NCI-H1092 treated with DMSO at 0.1 percent for 48 hours (cell line): ENCODE measurements around the gene TIMM10.
"Not testable (repeated sequence)": the region's sequence is repeated elsewhere in the genome, so short reads cannot be mapped to it uniquely, and the experiment has no call there.

Experiments
- DNase-seq: peaks from one replicate; lab custom pipeline; 2025; lab: John Stamatoyannopoulos, UW

The TIMM10 gene

DNA sequence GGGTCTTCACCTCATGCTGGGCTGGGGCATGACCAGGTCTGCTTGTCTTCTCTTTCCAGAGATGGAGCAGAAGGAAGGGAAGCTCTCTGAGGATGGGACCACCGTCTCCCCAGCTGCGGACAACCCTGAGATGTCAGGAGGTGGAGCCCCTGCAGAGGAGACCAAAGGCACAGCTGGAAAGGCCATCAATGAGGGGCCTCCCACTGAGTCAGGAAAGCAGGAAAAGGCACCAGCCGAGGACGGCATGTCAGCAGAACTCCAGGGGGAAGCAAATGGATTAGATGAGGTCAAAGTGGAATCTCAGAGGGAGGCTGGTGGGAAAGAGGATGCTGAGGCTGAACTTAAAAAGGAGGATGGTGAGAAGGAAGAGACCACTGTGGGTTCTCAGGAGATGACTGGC lies 12.0 kb upstream of the TIMM10 start:
- DNase-seq = no peak

DNA sequence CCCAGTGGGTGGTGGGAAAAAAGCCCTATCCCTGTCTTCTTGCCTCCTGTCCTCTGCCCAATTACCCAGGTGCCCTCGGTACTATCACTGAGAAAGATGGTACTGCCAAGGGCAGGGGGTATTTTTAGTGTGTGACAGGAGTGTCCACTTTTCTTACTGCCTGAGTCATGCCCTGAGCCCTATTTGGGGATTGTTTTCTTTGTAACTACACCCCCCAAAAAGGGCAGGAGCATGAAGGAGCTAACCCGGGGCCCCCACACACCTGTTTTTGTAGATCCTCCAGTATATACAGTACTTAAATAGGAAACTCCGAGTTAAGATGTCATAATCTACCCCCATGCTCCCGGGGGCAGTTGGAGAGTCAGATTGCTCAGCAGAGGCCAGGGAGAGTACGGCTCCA lies 10.6 kb upstream of the TIMM10 start:
- no peak for DNase-seq

DNA sequence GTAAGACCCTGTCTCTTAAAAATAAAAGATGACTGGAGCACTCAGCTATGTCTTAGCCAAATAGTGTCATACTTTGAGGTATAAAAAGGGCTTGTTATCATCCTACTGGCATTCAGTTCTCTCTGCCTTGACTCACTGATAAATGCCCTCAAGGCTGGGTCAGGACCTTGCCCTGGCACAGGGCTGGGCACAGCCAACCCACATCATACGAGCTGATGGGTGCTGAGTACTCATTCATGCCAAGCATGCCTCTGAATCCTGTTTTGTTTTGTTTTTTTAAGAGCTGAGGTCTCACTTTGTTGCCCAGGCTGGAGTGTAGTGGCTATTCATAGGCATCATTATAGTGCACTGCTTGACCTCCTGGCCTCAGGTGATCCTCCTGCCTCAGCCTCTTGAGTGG lies 8.8 kb upstream of the TIMM10 start:
- no peak for DNase-seq

DNA sequence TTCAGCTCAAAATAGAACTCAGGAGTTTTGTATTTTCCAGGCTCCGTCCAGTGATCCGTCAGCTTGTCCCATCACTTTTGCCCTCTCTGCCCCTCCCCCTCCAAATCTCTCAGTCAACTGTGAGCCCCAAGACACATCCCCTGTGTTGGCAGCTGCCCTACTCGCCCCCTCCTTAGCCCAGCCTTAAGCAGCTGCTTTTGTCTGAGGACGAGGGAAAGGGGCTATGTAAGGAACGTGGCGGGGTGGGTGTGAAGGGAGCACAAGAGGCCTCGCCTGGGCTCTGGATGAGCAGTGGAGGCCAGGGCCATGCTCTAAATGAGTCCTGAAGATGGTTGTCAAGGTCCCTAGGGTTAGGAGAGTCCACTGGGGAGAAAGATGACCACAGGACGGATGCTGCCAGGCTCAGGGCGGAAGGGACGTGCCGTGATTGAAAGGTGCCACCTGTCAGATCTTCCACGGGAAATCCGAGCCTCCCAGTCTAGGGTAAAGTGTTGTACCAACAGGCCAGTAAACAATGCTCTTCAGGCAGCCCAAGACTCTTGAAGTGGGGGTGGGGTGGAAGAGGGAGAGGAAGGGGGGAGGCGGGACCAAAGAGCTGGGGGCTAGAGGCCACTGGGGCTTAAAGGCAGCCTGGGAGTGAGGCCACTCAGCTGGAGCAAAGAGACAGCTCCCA lies 6.5 kb upstream of the TIMM10 start, which contains the start of gene SMTNL1:
Gene SMTNL1, plus strand, starts transcription at position 649 of the 673 bp plus-strand sequence. CDS start 5,048 bp downstream, outside the sequence.
- DNase-seq = no peak

DNA sequence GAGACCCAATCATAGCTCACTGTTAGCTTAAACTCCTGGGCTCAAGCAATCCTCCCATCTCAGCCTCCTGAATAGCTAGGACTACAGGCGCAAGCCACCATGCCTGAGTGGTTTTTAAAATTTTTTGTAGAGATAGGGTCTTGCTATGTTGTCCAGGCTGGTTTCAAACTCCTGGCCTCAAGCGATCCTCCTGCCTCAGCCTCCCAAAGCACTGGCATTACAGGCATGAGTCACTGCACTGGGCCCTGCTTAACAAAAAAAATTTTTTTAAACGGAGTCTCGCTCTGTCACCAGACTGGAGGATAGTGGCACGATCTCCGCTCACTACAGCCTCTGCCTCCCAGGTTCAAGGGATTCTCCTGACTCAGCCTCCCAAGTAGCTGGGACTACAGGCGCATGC lies 3.9 kb upstream of the TIMM10 start:
- DNase-seq = not testable (repeated sequence)

DNA sequence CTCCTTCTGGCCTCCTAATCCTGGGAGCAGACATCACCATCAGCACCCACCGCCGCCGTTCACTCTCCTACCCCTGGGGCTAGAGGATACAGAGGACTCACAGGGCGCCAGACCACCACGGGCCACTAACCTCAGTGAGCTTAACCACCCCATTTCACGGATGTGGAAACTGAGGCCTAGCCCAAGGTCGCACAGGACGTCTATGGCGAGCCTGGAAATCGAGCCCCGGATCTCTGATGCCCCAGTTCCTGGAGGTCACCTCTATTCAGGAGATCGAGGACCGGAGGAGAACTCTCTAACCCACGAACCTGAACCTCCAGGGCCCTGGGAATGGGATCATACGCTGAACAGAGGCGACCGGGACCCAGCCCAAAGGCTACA lies 349 bp downstream of the TIMM10 start:
- DNase-seq = no peak

DNA sequence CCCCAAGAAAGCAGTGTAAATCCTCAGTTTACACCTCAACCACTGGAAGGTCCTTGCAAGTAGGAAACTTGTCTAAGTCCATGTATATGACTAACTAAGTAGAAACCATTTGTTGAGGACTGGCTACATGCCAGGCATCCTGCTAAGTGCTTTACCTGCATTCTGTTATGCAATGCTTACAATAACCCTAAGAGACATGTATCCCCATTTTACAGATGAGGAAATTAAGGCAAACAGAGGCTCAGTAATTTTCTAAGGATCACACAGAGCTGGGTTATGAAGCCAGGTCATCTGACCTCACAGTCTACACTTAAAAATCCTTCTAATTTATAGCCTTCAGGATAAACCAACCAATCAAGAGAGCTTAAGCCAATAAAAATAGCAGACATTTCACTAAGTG lies 1.5 kb downstream of the TIMM10 start:
- no peak for DNase-seq

DNA sequence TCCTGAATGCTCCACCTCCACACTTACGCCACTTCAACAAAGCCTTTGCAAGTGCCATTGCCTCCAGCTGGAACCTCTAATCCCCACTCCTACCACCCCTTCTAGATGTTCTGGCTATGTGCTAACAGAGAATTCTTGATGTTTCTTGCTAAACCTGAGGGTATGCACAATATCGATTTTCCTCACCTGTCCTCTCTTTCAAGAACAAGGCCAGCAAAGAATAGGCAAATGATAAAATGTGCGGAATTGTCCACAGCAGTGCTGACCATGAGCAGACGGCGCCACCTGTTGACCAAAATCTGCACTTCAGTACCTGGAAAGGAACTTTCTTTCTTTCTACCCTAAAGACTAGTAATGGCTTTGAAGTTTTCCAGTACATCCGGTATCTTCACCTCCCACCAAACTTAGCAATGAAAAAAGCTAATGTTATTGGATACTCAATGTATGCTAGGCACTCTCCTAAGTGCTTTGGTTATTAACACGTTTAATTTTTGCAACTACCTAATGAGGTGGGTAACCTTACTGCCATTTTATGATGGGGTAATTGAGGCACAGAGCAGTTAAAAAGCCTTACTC lies 3.4 kb downstream of the TIMM10 start:
- DNase-seq = peak; percentile 63

DNA sequence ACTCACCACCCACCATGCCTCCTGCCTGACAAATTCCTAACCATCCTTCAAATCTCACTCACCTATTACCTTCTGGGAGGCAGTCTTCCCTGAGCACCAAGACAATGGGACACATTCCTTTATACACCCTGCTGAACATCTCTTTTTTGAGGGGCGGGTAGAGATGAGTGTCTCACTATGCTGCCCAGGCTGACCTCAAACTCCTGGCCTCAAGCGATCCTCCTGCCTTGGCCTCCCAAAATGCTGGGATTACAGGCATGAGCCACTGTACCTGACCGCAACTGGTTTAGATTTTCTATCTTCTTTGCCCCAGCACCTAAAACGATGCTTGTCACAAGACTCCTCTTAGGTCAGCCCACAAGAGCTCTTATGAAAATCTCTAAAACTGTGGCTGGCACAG lies 7.1 kb downstream of the TIMM10 start:
- DNase-seq = no peak

DNA sequence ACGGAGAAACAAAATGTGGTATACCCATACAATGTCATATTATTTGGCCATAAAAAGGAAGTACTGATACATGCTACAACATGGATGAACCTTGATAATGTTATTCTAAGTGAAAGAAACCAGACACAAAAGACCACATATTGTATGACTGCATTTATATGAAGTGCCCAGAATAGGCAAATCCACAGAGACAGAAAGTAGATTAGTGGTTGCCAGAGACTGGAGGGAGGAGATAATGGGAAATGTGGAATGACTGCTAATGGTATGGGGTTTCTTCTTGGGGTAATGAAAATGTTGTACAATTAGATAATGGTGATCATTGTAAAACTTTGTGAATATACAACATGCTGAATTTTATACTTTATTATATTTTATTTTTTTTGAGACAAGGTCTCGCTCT lies 9.4 kb downstream of the TIMM10 start:
- DNase-seq = no peak

DNA sequence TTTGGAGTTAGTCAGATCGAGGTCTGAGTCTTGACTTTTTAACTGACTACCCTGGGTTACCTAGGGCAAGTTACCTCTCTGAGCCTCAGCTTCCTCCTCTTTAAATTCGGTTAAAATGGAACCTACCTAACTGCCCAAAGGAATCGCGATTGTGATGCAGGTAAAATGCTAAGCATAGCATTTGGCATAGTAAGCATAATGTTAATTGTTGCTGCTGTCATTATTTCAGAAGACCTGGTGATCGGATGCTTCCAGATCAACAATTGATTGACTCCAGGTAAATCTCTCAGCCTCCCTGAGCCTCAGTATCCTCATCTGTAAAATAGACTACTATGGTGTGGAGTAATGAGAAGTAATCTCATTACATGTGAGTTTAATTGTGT lies 14.5 kb downstream of the TIMM10 start:
- no peak for DNase-seq

DNA sequence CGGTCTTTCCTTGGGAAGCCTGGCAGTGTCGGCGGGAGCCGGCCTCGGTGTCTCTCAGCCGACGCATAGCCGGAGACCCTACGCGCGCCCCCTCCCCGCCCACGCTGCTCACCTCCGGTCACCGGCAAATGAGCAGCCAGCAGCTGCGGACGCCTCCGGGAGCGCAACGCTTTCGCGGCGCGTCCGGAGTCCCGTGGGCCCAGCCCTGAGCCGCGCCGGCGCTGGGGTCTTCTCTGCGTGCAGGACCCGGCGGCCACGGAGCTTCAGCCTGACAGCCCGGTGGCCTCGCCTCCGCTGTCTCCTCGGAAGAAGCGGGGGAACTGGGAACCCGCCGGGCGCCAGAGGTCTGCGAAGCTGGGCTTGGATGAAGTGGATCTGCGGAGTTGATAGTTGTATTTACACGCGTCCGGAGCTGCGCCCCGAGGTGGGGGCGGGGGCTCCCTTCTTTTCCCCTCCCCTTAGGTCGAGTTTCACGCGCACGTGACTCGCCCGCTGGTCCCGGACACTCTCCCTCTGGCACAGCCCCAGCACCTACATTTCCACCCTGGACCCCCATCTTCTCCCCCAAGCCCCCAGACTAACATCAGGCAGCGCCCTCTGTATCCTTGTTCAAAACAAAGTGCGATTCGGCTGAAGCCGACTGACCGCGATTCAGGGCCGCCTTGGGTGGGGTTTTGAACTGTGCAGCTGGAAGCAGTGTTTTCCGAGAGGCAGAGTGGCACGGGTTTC lies 15.1 kb downstream of the TIMM10 start, which contains the start of gene SLC43A1:
Gene SLC43A1, minus strand, starts transcription at position 371 of the 729 bp plus-strand sequence. CDS start 1,591 bp downstream, outside the sequence.
- peak; percentile 23 for DNase-seq

DNA sequence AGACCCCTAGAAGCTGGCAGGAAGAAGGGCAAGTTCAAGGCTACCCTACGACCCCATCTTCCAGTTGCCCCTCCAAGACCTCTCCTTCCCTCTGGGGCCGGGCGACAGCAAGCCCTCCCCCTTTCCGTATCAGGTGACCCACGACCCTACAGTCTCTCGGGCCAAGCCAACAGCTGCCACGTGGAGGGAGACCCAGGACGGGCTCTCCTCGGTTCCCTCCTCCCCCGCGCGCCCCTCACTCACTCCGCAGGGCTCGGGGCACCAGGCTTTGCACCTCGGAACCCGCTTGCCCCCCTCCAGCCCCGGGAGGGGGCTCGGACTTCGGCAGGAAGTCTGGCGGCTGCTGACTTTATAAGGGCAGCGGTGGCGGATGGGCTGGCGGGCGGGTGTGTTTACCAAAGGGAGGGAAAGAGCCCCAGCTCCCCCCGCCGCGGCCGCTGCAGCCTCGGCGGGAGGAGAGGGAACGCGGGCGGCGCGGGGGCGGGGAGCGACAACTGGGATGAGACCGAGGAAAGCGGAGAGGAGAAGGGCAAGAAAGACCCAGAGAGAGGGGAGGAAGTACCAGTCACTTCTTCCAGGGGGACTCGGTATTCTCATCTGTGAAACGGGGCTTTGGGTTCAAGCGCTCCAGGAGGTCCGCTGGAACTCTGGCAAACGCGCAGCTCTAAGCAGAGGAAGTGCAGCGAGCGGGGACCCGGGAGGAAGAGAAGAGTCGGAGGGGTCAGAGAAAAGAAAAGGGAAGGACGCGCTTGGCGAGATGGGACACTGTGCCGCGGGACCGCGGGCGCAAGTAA lies 15.8 kb downstream of the TIMM10 start:
- peak; percentile 65 for DNase-seq

DNA sequence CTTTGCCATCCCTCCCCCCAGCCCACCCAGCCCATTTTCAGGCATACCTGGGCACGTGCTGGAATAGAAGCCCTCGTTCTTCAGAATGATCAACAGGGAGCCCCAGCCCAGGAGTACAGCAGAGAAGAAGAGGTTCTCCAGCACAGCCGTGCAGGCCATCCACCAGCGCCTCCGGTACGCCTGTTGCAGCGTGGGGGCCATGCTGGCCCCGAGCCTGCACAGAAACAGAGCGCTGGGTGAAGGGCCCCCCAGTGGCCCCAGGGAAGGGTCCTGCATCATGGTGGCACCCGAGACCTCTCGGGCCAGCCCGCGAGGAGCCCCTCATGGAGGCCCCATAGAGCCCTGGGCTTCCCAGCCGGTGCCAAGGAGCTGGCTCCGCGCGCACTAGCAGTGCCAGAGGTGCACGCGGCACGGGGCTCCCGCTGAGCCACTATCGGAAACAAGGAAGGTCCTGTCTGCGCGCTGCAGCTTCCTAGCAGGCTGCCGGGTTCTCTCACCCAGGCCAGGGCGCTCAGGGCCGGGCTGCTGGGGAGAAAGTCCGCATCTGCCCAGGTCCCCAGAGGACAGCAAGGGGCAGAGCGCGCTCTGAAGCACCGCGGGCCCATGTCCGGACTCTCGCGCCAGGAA lies 16.5 kb downstream of the TIMM10 start:
- peak; percentile 65 for DNase-seq

DNA sequence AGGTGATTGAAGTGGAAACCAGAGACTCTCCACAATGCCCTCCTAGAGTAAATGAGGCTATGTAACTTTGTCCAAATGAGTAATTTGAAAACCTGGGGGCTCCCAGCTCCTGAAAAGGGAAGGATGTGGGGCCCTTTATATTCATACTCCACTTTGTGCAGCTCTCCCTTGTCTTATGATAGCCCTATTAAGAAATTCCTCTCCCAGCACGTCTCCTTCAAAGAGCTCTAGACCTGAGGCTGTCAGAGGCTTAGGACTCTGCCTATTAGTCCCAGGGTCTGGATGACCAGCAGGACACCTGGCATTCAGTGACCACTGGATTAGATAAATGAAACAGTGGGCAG lies 17.1 kb downstream of the TIMM10 start:
- no peak for DNase-seq

DNA sequence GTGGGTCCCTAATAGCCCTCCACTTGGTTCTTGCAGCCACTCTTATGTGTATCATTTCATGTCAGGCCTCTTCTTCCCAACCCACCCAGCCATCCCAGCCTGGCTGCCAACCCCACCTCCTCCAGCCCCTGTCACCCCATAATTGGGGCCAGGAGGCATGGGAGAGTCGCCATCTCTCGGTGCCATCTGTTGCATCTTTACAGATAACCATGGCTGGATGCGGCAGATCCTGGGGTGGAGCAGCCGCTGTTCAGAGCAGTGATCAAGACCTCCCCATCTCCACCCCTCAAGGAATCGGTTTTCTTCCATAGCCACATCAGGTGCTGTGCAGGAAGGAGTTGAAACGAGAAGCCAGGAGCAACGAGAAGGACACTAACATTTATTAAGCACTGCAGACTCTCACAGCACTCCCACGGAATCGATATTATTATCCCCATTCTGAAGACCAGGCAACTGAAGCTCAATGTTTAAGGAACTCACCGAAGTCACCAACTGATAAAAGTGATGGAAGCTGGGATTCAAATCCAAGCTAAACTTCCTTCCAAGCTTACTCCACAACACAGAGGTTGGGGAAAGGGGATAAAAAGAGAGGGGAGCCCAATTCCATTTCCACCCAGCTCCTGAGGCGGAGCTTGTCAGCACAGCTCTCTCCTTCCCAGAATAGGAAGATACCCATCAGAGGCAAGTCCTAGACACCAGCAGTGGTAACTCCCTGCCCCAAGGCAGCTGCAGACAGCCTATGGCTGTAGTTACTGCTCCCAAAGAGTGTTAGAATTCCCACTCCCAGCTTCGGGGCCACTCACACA lies 17.7 kb downstream of the TIMM10 start:
- DNase-seq = no peak

DNA sequence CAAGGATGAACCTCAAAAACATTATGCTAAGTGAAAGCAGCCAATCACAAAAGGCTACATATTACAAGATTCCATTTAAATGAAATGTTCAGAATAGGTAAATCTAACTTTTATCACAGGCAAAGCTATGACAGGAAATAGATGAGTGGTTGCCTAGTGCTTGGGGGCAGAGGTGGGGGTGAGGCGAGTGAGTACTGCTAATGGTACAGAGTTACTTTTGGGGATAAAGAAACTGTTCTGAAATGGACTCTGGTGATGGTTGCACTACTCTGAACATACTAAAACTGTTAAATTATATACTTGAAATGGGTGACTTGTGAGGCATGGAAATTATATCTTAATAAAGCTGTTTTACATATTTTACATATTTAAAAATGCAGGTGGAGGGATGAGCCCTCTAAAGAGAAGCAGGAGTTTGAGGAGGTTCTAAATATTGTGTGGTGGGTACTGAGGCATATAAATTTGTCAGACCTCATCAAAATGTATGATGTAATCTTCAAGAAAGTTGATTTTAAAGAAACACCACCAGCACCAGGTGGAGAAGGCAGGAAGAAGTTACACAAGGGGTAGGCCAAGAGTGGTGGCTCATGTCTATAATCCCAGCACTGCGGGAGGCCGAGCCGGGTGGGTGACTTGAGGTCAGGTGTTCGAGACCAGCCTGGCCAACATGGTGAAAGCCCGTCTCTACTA lies 18.7 kb downstream of the TIMM10 start:
- no peak for DNase-seq

DNA sequence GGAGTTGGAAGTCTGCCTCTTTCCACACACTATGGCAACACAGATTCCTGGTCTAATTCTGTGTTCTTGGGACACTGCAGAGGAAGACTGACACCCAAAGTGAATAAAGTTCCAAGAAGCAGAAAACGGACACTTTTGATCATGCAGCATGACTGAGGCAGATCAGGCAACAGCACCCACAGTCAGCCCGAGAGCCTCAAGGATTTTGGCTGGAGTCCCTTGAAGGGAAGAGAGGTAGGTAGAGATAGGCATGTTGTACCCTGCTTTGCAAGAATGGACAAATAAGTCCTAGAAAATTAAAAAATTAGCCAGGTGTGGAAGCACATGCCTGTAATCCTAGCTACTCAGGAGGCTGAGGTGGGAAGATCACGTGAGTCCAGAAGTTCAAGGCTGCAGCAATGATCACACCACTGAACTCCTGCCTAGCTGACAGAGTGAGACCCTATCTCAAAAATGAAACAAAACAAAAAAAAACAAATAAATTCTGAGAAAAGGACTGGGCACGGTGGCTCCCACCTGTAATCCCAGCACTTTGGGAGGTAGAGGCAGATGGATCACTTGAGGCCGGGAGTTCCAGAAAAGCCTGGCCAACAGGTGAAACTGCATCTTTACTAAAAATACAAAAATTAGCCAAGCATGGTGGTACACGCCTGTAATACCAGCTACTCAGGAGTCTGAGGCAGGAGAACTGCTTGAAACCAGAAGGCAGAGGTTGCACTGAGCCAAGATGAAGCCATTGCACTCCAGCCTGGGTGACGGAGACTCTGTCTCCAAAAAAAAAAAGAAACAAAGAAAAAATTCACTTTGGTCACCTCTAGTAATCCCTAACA lies 22.0 kb downstream of the TIMM10 start:
- no peak for DNase-seq

DNA sequence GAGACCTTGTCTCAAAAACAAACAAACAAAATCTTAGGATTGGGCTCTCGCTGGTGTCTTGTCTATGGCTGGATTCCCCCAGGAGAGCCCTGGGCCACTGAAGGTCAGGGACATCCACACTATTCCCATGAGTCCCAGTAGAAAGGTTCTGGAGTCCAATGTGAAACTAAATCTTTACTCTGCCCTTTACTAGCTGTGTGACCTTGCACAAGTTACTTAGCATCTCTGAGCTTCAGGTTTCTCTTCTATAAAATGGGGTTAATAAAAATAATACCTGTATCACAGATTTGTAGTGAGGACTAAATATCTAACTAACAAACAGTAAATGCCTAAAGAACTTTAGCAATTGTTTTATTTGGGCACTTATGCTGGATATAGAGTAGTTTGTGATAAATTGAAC lies 24.0 kb downstream of the TIMM10 start:
- no peak for DNase-seq

DNA sequence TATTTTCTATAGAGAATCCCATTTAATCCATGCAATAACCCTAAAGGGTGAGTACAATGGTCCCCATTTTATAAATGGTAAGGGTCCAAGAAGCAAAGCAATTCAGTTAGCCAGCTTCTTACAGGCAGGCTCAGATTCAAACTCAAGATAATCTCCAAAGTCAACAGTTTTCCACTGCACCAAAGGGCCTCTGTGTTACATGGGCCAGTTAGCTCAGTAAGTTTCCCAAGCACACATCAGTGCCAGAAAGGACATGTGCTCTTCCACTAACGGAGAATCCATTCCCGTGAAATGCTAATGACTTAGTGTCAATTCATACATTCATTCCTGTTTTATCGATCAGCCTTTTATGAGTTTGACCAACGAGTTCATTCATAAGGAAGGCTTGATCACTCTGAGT lies 26.0 kb downstream of the TIMM10 start:
- no peak for DNase-seq
